Rectal smooth muscle tissue (tissue), 1 donor: Measurements from ENCODE around the gene RBM38.

Source experiments
- H3K27ac ChIP-seq: one replicate; pipeline ENCODE4 v1.7.0; 2013; ENCODE audit warnings: low read depth, low read length, inconsistent platforms
- H3K27me3 ChIP-seq: one replicate; pipeline ENCODE4 v1.7.0; 2013; ENCODE audit warnings: low read length; ENCODE audit not compliant: control insufficient read depth, insufficient read depth
- H3K36me3 ChIP-seq: one replicate; pipeline ENCODE4 v1.7.0; 2013; ENCODE audit warnings: low read length; ENCODE audit not compliant: control insufficient read depth, insufficient read depth
- H3K4me1 ChIP-seq: one replicate; pipeline ENCODE4 v1.7.0; 2013; ENCODE audit warnings: low read length; ENCODE audit not compliant: control insufficient read depth, insufficient read depth
- H3K4me3 ChIP-seq: one replicate; pipeline ENCODE4 v1.7.0; 2013; ENCODE audit warnings: low read length
- H3K9ac ChIP-seq: one replicate; pipeline ENCODE4 v1.7.0; 2013; ENCODE audit warnings: low read length

RBM38 gene

DNA sequence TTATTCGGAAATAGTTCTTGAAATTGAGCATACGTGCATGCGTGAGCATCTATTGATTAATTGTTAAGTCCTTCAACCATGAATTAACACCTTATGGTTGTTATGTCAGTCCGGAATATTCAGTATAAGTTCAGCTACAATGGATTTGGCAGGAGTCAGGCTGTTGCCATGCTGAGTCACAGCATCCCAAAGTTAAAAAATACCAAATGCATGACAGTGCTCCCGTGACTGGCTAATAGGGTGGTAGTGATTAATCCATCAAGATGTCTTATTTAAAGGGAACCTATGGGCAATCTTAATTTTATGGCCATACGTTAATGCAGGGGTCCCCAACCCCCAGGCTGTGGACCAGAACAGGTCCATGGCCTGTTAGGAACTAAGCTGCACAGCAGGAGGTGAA, 29.7 kb upstream of the RBM38 start:
- Histone ChIP-seq H3K9ac (no peak overlapping the region), H3K4me3 (no peak overlapping the region), H3K27me3 (no peaks in the 10 kb centered on the region), H3K4me1 (no peaks in the 10 kb centered on the region), H3K27ac (no peak overlapping the region), H3K36me3 (peaks cover 17% of the 10 kb centered on the region)

DNA sequence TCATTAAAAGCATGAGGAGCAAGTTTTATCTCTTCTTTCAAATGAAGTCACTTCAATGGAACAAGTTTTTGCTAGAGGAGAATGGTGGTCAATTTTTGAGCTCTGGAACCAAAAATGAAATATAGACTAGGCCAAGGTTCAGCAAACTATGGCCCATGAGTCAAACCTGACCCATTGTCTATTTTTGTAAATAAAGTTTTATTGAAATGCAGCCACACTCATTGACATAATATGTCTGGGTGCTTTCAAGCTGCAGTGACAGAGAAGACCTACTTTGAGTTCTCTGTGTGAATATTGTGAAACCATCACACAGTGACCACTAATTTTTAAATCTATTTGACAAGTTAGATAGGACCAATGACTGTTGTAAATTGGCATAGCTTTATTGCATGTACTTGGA, 26.7 kb upstream of the RBM38 start:
- no peak overlapping the region for H3K9ac ChIP-seq
- H3K27me3 ChIP-seq, result no peaks in the 10 kb centered on the region
- H3K36me3 ChIP-seq, result peaks cover 23% of the 10 kb centered on the region
- H3K4me3 ChIP-seq, result no peak overlapping the region
- H3K4me1 ChIP-seq, result no peaks in the 10 kb centered on the region
- no peak overlapping the region for H3K27ac ChIP-seq

DNA sequence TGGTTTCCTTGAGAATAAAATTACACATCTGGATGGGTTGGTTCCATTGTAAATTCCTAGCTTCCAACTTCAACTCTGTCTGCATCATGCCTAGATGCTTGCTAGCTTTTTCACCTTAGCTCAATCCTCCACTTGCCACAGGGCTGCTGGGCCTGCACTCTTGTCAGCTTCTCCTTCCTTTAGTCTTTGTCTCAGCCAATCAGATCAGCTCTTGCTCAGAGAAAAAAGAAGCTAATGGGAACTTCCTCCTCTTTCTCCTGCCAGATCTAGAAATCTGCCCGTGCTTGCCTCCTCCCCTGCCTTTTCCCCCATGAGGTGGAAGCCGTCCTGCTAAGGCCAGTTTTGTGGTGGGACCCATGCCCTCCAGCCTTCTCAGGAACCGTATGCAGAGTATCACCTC, 21.6 kb upstream of the RBM38 start:
- no peaks in the 10 kb centered on the region for H3K4me1 ChIP-seq
- no peak overlapping the region for H3K27ac ChIP-seq
- no peak overlapping the region for H3K9ac ChIP-seq
- H3K4me3 ChIP-seq, result no peak overlapping the region
- peaks cover 54% of the 10 kb centered on the region for H3K36me3 ChIP-seq
- H3K27me3 ChIP-seq, result no peaks in the 10 kb centered on the region

DNA sequence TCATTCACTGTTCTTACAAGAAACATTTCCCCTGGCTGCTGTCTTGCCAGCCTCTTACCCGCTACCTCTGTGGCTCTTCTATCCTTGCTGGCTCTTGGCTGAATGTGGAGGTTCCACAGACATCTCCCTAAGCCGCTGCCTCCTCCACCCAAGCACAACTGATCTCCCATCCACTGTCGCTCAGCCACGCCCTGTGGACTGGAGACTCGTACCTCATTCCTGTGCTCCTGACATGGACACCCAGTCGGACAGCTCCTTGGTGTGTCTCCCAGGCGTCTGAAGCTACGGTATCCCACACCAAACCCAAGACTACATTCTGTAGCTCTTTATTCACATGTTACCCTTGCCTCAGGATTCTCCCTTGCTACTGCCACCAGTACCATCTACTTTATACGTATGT, 20.9 kb upstream of the RBM38 start:
- Histone ChIP-seq H3K4me3 (no peak overlapping the region), H3K9ac (no peak overlapping the region), H3K27me3 (no peaks in the 10 kb centered on the region), H3K4me1 (no peaks in the 10 kb centered on the region), H3K36me3 (peaks cover 55% of the 10 kb centered on the region), H3K27ac (no peak overlapping the region)

DNA sequence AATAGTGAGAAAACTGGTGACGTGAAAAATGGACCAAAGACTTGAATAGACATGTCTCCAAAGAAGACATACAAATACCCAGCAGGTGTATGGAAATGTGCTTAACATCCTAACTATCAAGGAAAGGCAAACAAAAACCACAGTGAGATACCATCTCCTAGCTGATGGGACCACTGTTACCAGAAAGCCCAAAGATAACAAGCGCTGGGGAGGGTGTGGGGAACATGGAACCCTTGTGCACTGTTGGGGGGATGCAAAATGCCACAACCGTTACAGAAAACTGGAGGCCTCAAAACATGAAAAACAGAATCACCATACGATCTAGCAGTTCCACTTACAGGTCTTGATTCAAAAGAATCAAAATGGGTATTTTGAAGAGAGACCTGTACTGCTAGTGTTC, 19.8 kb upstream of the RBM38 start:
- H3K27ac ChIP-seq, result no peak overlapping the region
- H3K4me1 ChIP-seq, result no peaks in the 10 kb centered on the region
- H3K27me3 ChIP-seq, result no peaks in the 10 kb centered on the region
- no peak overlapping the region for H3K4me3 ChIP-seq
- H3K36me3 ChIP-seq, result peaks cover 49% of the 10 kb centered on the region
- no peak overlapping the region for H3K9ac ChIP-seq

DNA sequence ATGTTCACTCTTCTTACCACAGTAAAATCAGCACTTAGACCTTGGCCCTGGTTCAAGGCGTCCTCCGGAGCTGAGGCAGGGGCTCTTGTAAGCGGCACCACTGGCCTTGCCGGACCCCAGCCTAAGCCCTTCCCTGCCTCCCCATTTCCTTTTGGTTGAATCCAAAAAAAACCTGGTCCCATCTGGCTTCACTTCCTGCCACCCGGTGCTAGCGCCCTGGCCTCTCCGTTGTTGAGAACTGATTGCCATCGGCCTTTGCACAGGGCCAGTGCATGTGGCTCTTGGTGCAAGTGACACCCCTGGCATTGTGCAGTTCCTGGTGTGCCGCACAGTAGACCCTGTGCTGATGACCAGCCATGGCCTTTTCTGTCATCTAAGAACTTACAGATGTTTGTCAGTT, 19.0 kb upstream of the RBM38 start:
- no peak overlapping the region for H3K9ac ChIP-seq
- H3K4me3 ChIP-seq, result no peak overlapping the region
- H3K4me1 ChIP-seq, result no peaks in the 10 kb centered on the region
- H3K27me3 ChIP-seq, result no peaks in the 10 kb centered on the region
- H3K36me3 ChIP-seq, result peaks cover 50% of the 10 kb centered on the region
- H3K27ac ChIP-seq, result no peak overlapping the region

DNA sequence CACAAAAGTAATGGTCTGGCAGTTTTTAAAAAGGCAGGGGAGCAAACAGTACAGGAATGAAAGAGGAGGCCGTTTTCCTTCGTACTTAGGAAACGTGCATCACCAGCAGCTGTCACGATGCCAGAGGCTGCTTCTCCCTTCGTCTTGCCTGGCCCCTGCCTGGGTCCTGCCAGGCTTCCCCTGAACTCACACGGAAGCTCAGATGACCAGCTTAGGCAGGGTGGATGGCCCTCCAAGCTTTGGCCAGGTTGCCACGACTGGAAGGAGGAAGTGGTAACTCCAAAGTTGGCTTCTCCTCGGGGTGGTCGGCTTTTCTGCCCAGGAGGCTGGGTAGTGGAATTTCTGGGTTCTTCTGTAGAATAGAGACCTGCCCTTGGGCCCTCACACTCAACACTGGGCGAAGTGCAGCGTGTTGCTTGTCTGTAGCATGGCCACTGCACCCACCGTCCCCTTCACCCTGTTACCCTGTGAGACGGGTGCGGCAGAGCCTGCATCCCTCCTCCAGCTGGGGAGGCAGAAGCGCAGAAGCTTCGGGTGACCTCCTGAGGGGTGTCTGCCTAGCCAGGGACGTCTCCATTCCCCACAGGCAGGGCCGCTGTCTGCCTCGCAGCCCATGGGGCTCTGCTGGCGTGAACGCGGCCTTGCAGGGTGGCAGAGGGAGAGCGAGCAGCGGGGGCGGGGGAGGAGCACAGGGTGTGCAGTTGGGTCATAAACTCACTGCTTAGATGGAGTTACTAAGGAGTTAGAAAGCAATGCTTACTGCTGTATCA, 18.4 kb upstream of the RBM38 start:
- peaks cover 53% of the 10 kb centered on the region for H3K36me3 ChIP-seq
- H3K4me1 ChIP-seq, result no peaks in the 10 kb centered on the region
- H3K4me3 ChIP-seq, result no peak overlapping the region
- H3K9ac ChIP-seq, result no peak overlapping the region
- no peaks in the 10 kb centered on the region for H3K27me3 ChIP-seq
- H3K27ac ChIP-seq, result no peak overlapping the region

DNA sequence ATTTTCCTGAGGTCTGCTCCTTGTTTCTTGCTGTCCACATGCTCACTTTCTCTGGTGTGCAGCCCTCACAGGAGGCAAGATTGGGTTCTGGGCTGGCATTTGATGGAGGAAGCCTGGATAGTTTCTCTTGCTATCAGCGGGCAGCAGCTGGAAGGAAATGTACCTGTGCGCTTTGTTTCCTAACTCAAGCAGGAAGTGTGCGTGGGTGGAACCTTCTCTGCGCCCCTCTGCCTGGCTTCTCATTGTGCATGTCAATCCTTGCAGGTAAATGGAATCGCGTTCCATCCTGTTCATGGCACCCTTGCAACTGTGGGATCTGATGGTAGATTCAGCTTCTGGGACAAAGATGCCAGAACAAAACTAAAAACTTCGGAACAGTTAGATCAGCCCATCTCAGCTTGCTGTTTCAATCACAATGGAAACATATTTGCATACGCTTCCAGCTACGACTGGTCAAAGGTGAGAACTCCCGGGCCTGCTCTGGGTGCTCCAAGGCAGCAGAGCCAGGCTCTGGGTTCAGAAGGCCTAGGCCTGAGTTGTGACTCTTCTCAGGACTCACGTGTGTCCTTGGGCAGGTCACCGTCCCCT, 16.8 kb upstream of the RBM38 start:
- Histone ChIP-seq H3K27me3 (no peaks in the 10 kb centered on the region), H3K36me3 (peaks cover 42% of the 10 kb centered on the region), H3K9ac (no peak overlapping the region), H3K4me3 (no peak overlapping the region), H3K27ac (no peak overlapping the region), H3K4me1 (no peaks in the 10 kb centered on the region)

DNA sequence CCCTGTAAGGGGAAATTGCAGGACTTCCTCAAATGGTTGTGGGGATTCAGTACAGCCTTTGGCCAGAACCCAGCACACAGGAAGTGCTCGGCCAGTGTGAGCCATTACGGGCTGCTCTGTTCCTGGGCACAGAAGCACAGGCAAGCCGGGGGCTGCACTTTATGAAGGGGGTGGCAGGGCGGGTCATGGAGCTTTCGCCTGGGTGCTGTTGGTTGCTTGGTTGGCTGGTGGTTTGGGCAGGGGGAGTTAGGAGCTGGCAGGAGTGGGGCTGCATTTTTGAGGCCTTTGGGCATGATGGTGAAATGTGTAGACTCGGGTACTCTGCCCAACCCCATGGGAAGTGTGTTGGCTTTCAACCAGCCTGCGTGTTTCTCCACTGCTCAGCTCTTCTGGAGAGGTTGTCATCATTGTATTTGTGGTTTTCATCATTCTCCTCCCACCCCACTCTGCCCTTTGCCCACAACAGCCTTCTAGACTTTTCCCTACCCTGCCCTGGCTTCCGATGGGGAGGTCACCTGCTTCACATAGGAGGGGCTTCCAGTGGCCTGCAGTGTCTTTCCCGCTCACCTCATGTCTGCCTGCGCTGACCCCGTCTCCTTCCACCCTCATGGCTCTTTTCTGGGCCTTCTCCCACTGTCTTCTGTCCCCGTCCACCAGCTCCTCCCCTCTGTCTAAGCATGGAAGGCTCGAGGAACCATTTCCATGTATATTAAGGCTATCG, 16.1 kb upstream of the RBM38 start:
- Histone ChIP-seq H3K9ac (no peak overlapping the region), H3K36me3 (peaks cover 35% of the 10 kb centered on the region), H3K27ac (no peak overlapping the region), H3K4me1 (no peaks in the 10 kb centered on the region), H3K27me3 (no peaks in the 10 kb centered on the region), H3K4me3 (no peak overlapping the region)

DNA sequence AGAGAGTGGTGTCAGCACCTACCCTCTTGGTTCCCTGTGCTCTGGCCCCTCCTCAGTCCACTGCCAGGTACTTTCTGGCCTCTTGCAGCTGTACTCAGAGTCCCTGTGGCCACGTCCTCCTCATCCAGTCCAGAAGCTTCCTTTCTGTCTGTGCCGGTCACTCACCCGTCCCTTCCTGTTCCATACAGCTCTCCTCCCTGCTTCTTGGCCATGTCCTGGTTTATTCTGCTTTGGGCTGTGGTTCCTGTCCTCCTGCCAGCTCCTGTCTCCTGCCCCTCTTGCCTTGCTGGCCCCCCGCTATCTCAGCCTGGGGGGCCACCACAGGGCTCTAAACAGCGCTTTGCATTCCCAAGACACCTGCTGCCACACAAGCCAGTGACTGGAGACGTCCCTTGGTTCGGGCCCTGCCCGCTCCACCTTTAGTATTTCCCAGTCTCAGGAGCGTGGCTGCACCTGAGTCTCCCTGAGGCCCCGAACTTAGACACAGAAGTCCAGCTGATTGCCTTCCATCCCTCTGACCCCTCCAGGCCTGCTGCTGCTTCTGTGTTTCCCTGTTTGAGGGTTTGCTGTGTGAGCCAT, 15.5 kb upstream of the RBM38 start:
- no peak overlapping the region for H3K27ac ChIP-seq
- H3K9ac ChIP-seq, result no peak overlapping the region
- no peak overlapping the region for H3K4me3 ChIP-seq
- peaks cover 29% of the 10 kb centered on the region for H3K36me3 ChIP-seq
- no peaks in the 10 kb centered on the region for H3K27me3 ChIP-seq
- H3K4me1 ChIP-seq, result no peaks in the 10 kb centered on the region

DNA sequence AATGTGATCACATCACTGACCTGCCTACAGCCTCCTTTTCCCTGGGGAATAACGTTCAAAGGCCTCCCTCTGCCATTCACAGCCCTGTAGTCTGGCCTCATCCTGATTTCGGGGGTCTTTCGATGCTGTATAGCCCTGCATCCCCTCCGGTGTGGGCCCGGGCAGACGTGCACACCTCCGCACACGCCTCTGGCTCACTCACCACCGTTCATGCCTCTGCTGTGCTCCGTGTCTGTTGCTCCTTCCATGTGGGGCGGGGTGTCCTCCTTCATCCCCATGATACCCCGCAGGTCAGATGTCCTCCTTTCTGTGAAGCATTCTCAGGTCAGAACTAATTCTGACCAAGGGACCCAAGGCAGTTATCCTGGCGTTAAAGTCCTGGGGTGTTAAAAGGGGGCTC, 13.8 kb upstream of the RBM38 start:
- H3K9ac ChIP-seq, result no peak overlapping the region
- peaks cover 19% of the 10 kb centered on the region for H3K36me3 ChIP-seq
- no peak overlapping the region for H3K4me3 ChIP-seq
- H3K4me1 ChIP-seq, result no peaks in the 10 kb centered on the region
- no peaks in the 10 kb centered on the region for H3K27me3 ChIP-seq
- no peak overlapping the region for H3K27ac ChIP-seq

DNA sequence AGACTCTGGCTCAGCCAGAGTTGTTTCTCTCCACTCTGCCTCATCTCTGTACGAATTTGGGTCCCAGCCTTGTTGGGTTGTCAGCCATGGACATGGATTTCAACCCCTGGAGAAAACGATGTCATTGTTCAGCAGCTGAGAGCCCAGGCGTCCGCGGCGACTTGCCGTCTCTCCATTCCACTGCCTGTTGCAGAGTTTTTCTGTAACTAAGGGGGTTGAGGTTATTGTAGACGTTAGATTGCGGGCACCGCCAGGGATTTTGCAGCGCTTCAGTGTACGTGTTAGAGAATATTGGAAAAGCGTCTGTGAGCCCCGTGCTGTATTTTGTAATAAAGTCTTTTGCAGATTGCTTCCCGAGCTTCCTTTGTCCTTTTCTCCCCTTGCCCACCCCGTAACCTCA, 13.1 kb upstream of the RBM38 start:
- peaks cover 14% of the 10 kb centered on the region for H3K36me3 ChIP-seq
- no peaks in the 10 kb centered on the region for H3K27me3 ChIP-seq
- no peaks in the 10 kb centered on the region for H3K4me1 ChIP-seq
- no peak overlapping the region for H3K27ac ChIP-seq
- no peak overlapping the region for H3K4me3 ChIP-seq
- no peak overlapping the region for H3K9ac ChIP-seq
